CD4-positive, alpha-beta T cell treated with Interleukin-6 at 100 ng/mL for 8 hours (primary cell): Measurements from ENCODE around the gene DAB2IP.
"Not testable (repeated sequence)": the region's sequence is repeated elsewhere in the genome, so short reads cannot be mapped to it uniquely, and the experiment has no call there.

ENCODE experiments used
- DNase-seq: peaks from one replicate; pipeline ENCODE4 v3.0.0-alpha.2; 2020; ENCODE audit warnings: mixed read lengths, low spot score

DAB2IP gene

DNA sequence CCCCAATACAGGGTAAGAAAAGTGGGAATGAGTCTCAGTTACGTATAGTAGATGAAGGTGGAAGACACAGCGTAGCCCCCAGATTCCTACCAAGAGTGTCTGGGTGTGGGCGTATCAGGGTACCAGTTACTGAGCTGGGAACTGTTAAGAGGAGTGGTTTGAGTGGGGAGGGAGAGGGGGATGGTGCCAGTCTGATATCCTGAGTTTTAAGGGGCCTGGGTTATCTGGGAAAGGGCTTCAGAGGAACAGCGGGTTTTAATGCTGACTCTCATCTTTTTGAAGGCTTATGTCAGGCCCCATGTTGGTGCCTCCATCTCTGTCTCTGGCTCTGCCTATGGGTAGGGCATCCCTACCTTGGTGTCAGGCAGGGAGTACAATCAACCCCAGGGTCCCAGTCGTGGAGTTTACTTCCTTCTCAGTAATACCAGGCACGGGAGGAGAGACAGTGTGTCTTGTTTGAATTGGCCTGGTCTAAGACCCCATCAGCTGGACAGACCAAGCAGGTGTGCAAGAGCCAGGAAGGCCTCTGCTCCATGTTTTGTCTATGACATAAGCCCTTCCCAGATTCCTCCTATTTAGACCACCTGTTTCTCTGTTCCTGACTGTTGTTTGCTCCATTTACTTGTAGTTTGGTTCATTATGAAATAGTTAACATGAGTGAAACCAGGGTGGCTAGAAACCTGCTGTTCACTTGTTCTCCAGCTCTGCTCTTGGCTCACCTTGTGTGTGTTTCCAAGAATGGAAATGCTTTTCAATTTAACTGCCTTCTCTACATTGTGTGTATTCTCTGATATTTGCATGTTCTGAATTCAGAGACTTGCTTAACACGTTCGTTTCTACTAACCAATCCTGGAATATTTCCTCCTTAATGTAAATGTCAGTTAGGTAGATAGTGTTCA lies 125.6 kb downstream of the DAB2IP start:
- DNase-seq, result no peak

- no peak for DNase-seq
These were observed 127.1 kb downstream of the DAB2IP start for GRCh38 chr9:121778252-121779225.

GRCh38 chr9:121779381-121780117 lies 128.1 kb downstream of the DAB2IP start:
- DNase-seq, result no peak

GRCh38 chr9:121780177-121781040 lies 129.0 kb downstream of the DAB2IP start:
- DNase-seq, result no peak

DNA sequence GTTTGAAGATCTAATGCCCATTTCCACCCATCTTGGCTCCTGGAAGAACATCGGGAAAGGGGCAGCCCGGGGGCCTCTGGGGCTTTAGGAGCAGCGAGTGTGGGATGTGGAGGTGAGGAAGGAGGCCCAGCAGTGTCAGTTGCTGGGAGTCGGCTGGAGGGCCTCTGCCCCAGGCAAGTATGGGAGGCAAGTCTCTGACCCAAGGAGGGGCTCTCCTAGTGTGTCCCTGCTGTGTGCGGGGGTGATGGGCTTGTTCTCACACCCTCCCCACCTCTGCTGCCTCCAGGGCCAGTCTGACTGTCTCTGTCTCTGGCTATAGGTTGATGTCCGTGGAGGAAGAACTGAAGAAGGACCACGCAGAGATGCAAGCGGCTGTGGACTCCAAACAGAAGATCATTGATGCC lies 129.7 kb downstream of the DAB2IP start:
- no peak for DNase-seq

- DNase-seq, result no peak
These were observed 130.4 kb downstream of the DAB2IP start for GRCh38 chr9:121781701-121782464.

- DNase-seq, result no peak
These were observed 131.2 kb downstream of the DAB2IP start for GRCh38 chr9:121782514-121783110.

GRCh38 chr9:121783111-121783510 lies 131.7 kb downstream of the DAB2IP start:
- no peak for DNase-seq

- no peak for DNase-seq
These were observed 132.4 kb downstream of the DAB2IP start for GRCh38 chr9:121783521-121784507.

DNA sequence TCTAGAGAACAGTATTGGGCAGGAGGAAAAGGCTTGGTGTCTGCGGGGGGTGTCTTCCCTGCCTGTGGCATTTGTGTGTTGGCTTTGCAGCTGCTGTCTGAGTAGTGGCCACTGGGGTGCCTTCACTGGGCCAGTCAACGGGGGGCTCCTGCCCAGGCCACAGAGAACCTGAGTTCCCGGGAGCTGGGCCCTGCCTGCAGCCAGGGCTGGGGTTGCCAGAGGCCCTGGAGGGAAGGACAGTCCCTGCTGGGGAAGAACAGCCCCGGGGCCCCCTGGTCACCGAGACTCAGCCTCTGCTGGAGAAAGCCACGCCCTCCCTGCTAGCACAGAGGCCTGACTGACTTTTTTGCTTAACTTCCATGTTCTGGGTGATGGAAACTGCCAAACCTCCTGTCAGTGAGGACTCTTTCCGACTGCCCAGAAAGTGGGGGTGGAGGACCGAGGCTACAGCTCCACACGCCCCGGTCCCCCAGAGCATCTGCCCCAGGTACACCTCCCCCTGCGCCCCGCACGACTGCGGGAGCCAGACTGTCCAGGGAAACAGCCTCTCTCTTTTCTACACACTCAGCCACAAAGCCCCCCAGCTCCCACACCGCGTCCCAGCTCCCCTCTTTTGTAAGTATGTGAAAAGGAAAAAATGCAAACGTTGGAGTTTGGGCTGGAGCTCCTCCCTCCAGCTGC lies 133.4 kb downstream of the DAB2IP start:
- DNase-seq, result no peak

- no peak for DNase-seq
These were observed 134.5 kb downstream of the DAB2IP start for GRCh38 chr9:121785673-121786542.

DNA sequence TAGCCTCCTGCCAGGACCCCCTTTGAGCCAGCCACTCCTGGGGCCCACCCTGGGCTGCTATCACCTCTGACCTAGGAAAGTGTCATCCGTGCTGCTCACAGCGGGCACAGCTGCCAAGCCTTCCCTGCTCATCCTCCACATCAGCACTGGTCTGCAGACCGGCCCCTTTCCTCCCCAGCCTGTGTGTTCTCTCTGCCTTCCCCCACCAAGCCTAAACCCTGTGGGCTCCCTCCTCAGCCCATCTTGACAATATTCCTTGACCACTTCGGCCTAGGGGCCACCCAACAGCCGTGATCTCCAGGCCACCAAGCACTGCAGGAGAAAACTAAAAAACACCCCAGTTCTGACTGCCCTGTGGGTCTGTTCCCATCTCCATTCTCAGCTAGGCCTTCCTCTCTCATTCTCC lies 135.1 kb downstream of the DAB2IP start:
- no peak for DNase-seq

- no peak for DNase-seq
These were observed 135.6 kb downstream of the DAB2IP start for GRCh38 chr9:121786998-121787422.

DNA sequence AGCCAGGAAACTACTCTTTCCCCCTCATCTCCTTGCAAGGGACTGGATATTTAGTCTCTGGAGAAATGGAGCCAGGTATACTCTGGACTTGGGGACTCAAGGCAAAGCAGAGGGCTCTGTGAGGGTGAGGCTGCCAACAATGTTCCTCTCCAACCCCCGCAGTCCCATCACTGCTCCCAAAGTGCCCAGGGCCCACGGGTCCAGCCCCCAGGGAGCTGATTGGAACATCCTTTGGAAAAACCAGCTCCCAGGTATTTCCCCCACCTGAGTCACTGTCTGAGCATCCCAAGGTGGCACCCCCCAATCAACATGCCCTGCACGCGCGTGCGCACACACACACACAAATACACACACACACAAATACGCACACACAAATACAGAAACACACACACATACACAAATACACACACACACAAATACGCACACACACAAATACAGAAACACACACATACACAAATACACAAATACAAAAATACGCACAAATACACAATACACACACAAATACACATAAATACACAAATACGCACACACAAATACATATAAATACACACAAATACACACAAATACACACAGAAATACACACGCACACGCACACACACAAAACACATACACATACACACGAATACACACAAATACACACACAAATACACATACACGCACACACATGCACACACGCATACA lies 137.4 kb downstream of the DAB2IP start:
- DNase-seq, result no peak

DNA sequence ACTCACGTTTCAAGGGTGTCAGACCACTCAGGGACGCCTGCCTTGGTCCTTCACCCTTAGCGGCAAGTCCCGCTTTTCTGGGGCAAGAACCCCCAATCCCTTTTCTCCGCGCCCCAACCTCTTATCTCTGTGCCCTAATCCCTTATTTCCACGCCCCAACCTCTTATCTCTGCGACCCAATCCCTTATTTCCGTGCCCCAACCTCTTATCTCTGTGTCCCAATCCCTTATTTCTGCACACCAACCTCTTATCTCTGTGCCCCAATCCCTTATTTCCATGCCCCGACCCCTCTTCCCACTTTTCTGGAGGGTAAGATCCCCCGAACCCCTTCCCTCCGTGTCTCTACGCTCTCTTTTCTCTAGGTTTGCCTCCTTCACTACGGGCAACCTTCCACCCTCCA lies 139.4 kb downstream of the DAB2IP start:
- no peak for DNase-seq

GRCh38 chr9:121792476-121792875 lies 141.0 kb downstream of the DAB2IP start:
- not testable (repeated sequence) for DNase-seq
